NCI-H2227 treated with DMSO at 0.1 percent for 48 hours (cell line): ENCODE measurements around the gene MEFV.
A peak's percentile ranks its signal among the peaks of the same experiment; 100 is the strongest.

ENCODE experiments used
- DNase-seq: peaks from one replicate; lab custom pipeline; 2025; lab: John Stamatoyannopoulos, UW

The MEFV gene

GRCh38 chr16:3268294-3268693 lies 11.9 kb upstream of the MEFV start:
- DNase-seq, result no peak

GRCh38 chr16:3266873-3267537 lies 10.6 kb upstream of the MEFV start:
- peak; percentile 17 for DNase-seq

DNA sequence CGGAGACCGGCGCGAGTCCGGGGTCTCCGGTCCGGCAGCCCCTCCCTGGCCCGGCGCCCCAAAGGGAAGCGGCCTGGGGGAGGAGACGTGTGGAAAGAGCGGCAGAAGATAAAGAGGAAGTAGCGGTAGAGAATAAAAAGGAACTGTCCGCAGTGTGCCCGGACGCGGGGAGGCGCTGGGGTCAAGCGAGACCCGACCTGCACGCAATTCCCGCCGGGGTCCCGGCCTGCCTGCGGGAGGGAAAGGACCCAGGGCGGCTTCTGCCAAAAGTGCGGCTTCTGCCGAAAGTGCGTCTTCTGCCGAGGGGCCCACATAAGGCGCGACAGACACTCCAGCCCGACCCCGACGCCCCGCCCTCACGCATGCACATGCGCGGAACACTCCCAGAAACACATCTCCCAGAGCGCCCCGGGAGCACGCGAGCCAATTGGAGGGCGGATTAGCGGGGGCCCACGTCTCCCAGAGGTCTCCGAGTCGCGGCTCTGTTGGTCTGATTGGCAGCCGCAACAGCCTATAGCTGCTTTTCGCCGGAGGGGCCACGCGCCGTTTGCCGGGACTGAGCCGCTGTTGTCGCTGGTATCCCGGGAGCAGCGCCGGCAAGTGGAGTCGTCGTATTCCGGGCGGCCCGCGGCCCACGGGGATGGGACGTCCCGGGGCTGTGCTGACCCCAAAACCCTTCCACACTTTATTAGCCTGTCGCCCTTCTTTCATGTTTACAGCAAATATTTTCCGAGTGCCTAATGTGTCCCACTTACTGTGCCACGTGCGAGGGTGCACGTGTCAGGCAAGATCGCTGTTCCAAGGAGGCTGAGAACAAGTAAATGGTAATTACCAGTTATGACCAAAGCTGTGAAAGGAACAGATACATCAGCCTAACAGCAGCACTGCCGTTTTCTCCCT lies 8.0 kb upstream of the MEFV start:
- DNase-seq, result peak; percentile 98

DNA sequence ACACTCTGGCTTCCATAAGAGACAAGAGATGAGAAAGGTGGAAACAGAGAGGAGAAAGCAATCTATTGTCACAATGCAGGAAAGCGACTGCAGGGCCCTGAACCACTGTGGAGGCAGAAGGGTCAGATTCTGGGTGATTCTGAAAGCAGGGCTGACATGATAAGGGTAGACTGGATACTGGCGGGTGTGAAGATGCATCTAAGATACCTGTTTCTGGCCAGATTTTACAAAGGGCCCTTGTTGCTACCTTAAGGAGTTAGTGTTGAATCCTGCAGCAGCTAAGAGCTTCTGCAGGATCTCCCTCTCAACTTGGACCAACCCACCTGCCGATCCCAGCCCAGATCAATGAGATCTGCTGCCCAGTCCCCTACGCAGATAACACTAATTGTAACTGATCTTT lies 6.1 kb upstream of the MEFV start:
- DNase-seq, result no peak

- DNase-seq, result no peak
Observed at GRCh38 chr16:3259836-3260235, 3.4 kb upstream of the MEFV start.

DNA sequence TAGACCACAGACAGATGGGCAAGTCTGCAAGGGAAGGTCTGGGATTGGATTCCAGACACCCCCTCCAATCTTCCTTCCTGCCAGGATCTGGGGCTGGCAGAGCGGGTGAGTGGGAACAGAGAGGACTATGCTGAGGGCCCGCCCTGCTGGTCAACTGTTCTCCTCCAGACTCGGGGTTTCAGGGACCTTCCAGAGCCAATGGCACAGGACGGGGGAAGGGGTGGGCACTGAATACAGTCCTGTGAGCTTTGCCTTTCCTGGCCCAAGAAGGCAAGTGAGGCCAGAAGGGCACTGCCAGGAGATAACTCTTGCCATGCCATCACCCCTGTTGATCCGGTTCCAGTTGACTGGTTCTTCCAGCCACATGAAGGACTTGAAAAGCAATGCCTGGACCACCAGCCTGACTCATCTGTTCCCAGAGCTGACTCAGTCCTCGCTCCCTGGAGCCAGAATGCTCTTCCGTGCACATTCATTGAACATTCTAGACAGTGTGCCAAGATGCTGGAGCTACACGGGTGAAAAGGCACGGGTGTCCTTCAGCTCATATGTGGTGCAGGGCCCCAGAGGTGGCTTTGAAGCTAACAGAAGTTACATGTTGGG lies 533 bp upstream of the MEFV start:
- DNase-seq, result no peak

GRCh38 chr16:3254309-3254708 lies 2.1 kb downstream of the MEFV start:
- no peak for DNase-seq

- no peak for DNase-seq
Observed at GRCh38 chr16:3252967-3253366, 3.5 kb downstream of the MEFV start.

DNA sequence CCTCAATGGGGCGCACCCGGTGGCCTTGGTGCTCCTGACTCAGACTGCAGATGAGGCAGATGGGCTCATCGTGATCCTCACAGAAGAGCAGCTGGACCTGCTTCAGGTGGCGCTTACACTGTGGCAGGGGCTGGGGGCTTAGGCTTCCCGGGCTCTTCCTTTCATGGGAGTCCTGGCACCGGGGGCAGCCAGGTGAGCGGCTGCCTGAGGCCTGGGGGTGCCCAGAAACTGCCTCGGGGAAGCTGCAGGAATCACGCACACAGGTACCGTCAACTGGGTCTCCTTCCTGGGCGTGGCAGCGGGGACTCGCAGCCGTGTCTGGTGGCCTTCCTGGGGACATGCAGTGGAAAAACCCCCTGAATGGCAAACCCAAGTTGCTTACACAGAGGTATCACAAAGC lies 7.0 kb downstream of the MEFV start:
- no peak for DNase-seq

DNA sequence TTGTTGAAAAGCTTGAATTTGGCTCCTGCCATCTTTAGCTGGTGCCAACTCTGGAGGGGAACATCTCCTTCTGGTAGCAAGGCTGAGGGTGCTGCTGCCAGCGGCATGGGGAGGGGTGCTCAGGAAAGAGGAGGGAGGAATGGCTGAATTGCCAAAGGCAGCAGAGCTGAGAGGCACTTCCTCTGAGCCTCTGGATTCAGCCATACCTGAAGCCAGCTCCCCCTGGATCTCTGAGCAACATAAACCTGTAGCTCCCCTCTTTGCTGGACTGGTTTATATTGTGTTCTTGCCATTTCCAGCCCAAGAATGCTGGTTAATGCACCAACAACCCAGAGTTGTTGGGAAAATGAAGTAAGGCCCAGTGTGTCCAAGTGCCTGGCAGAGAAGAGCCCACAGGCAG lies 7.4 kb downstream of the MEFV start:
- DNase-seq, result no peak

- no peak for DNase-seq
Observed at GRCh38 chr16:3248596-3248995, 7.8 kb downstream of the MEFV start.

- DNase-seq, result no peak
Observed at GRCh38 chr16:3246876-3247275, 9.6 kb downstream of the MEFV start.

DNA sequence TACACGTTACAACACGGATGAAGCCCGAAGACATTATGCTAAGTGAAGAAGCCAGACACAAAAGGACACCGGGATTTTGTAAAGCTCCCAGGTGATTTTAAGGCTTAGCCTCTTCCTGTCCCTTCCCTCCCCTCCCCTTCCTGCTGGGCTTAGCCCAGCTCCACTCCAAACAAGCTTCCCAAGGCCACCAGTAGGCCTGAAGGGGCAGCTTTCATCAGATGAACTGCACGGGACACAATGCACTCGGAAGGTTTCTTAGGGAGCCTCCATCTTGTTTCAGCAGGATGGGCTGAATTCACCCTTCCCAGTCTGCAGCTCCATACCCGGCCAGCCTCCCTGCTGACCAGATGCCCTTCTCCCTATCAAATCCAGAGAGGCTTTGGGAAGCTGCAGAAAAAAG lies 10.4 kb downstream of the MEFV start:
- DNase-seq, result no peak

DNA sequence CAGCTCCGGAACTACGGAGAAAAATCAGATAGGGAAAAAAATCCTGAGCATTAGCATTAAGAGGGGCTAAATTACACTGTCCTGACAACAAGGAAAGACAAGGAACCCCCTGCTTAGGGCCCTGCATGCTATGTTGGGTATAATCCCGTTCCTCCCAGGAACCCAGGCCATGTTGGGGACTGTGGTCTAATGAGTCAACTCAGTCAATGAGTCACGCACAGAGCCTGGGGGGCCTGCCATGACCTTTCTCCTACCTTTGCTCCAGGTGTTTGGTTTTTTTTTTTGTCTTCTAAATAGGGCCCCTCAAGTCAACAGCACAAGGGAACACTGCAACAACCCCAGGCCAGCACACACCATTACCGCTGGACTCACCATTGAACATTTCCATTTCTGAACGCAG lies 12.6 kb downstream of the MEFV start:
- no peak for DNase-seq

- no peak for DNase-seq
Observed at GRCh38 chr16:3242709-3243108, 13.7 kb downstream of the MEFV start.

DNA sequence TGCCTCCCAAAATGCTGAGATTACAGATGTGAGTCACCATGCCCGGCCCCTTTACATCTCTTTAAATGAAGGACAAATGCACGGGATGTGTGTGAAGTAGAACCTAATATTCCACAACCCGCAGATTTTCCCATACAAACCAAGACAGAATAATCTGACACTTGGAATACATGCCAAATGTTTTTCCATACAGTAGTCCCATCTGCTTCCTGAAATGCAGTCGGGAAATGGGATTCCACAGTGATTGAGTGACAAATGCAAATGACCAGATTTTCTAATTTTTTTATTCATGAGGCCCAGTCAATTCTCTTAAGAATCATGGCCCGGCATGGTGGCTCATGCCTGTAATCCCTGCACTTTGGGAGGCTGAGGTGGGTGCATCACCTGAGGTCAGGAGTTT lies 14.7 kb downstream of the MEFV start:
- DNase-seq, result no peak

GRCh38 chr16:3235856-3236669 lies 20.4 kb downstream of the MEFV start:
- no peak for DNase-seq

DNA sequence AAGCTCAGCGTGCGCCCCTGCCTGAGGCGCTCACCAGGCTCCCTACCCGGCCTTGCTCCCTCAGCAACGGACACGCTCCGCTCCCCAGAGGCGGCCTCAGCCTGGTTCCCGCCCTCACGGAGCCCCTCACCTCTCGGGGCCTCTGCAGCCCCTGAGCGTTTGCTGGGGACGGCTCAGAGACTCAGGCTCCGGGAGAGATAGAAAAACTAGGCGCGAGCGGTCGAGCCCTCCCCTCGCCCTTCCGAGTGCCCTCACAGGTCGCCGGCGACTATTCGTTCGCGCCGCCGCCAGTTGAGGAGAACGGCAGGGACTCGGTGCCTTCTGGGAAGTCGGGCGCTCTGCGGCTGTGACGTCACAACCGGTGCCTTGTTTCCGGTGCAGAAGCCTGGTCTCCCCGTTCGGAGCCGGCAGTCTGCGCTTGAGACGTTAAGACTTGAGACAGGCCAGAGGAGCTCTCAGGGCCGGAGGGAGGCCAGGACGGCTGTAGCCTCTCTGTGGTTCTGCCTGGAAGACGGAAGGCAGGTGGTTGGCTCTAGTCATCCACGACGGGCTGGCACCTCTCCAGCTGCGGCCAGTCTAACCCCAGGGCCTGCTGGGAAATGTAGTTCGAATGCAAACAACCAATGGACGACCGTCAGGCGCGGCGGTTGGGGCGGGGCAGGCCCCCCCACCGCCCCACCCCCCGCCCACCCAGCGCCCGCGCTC lies 21.4 kb downstream of the MEFV start, which contains the start of gene ZNF200:
Gene ZNF200, minus strand, starts transcription at position 302 of the 705 bp plus-strand sequence. CDS start 1,403 bp downstream, outside the sequence.
- peak; percentile 93 for DNase-seq

- DNase-seq, result no peak
Observed at GRCh38 chr16:3234543-3234856, 21.9 kb downstream of the MEFV start.

GRCh38 chr16:3223913-3224515 lies 32.4 kb downstream of the MEFV start:
- no peak for DNase-seq

- DNase-seq, result no peak
Observed at GRCh38 chr16:3220839-3221238, 35.6 kb downstream of the MEFV start.
